ENCODE measurements around the gene MRPS18C.
"Not testable (repeated sequence)": the region's sequence is repeated elsewhere in the genome, so short reads cannot be mapped to it uniquely, and the experiment has no call there.

The MRPS18C gene

DNA sequence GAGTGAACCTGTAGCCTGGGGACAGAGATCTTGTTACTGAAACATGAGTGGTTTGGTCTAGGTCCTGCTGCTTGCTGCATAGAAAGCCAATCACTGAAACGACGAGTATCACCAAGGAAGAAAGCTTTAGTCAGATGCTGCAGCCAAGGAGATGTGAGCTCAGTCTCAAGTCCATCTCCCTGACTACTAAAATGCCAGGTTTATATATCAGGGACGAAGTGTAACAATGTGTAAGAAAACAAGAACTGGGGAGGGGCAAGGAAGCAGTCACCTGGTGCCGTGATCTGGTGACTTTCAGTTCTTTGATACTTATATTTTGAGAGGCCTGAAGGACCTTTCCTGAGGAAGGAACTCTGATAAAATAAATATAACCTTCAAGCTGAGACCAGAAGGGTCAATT lies 48.6 kb downstream of the MRPS18C start:
- Histone ChIP-seq H3K4me3 (ENCODE audit: low read length) (no peak overlapping the region), H3K36me3 (ENCODE audit: control insufficient read depth, insufficient read depth, low read length) (no peaks in the 10 kb centered on the region), H3K9ac (ENCODE audit: low read length) (no peak overlapping the region), H3K27ac (ENCODE audit: low read depth, low read length) (no peak overlapping the region), H3K4me1 (ENCODE audit: control insufficient read depth, insufficient read depth, low read length) (no peaks in the 10 kb centered on the region), H3K27me3 (ENCODE audit: control insufficient read depth, insufficient read depth, low read length) (no peaks in the 10 kb centered on the region)

GRCh38 chr4:83504996-83505395 lies 49.1 kb downstream of the MRPS18C start:
- Histone ChIP-seq H3K27ac (ENCODE audit: low read depth, low read length) (no peak overlapping the region), H3K27me3 (ENCODE audit: control insufficient read depth, insufficient read depth, low read length) (no peaks in the 10 kb centered on the region), H3K4me1 (ENCODE audit: control insufficient read depth, insufficient read depth, low read length) (no peaks in the 10 kb centered on the region), H3K36me3 (ENCODE audit: control insufficient read depth, insufficient read depth, low read length) (no peaks in the 10 kb centered on the region), H3K4me3 (ENCODE audit: low read length) (no peak overlapping the region), H3K9ac (ENCODE audit: low read length) (no peak overlapping the region)

GRCh38 chr4:83509156-83509585 lies 53.3 kb downstream of the MRPS18C start:
- H3K4me3 ChIP-seq (ENCODE audit: low read length); H3K9ac ChIP-seq (ENCODE audit: low read length): not testable (repeated sequence)

GRCh38 chr4:83510442-83510841 lies 54.6 kb downstream of the MRPS18C start:
- Histone ChIP-seq H3K27ac (ENCODE audit: low read depth, low read length) (no peak overlapping the region), H3K4me3 (ENCODE audit: low read length) (no peak overlapping the region), H3K27me3 (ENCODE audit: control insufficient read depth, insufficient read depth, low read length) (no peaks in the 10 kb centered on the region), H3K4me1 (ENCODE audit: control insufficient read depth, insufficient read depth, low read length) (no peaks in the 10 kb centered on the region), H3K9ac (ENCODE audit: low read length) (no peak overlapping the region), H3K36me3 (ENCODE audit: control insufficient read depth, insufficient read depth, low read length) (no peaks in the 10 kb centered on the region)

More at GRCh38 chr4:83509156-83509585, 53.3 kb downstream of the MRPS18C start:
- not testable (repeated sequence) for H3K27ac ChIP-seq (ENCODE audit: low read depth, low read length); H3K4me1 ChIP-seq (ENCODE audit: control insufficient read depth, insufficient read depth, low read length); H3K36me3 ChIP-seq (ENCODE audit: control insufficient read depth, insufficient read depth, low read length); H3K27me3 ChIP-seq (ENCODE audit: control insufficient read depth, insufficient read depth, low read length)
